Measurements from ENCODE around the gene MEGF10.

GRCh38 chr5:127425037-127425436 is 134.4 kb downstream of the MEGF10 start:
- no peak for TF ChIP-seq CTCF (IDR thresholded peaks at IDR 0.05; ENCODE audit: poor library complexity, severe bottlenecking)
- TF ChIP-seq EZH2 (IDR thresholded peaks at IDR 0.05; ENCODE audit: borderline replicate concordance, insufficient read depth, low read length, poor library complexity, severe bottlenecking): no peak
- no peak for TF ChIP-seq MXI1 (conservative IDR thresholded peaks at IDR 0.05; ENCODE audit: poor library complexity, severe bottlenecking)

All from neural cell (in vitro differentiated cells).